Measurements from ENCODE around the gene RAD52.

- no peak for TF ChIP-seq POLR2AphosphoS5 (IDR thresholded peaks at IDR 0.05; ENCODE audit: low read depth, low read length)
- TF ChIP-seq TAF1 (IDR thresholded peaks at IDR 0.05; ENCODE audit: borderline replicate concordance, insufficient read depth, low read length), result no peak
These were observed 34.4 kb downstream of the RAD52 start for GRCh38 chr12:915090-915489.

Data from PFSK-1 (cell line).